Measurements from ENCODE around the gene RANBP17. TPM values are rescaled to one million over a fixed set of nuclear protein-coding genes. Genes with fewer than 3 reads are reported as not detected.

Gene RANBP17
- total RNA-seq, 6 donors from 2014 or later = 12.6 to 81.4 (median 23.9) TPM

DNA sequence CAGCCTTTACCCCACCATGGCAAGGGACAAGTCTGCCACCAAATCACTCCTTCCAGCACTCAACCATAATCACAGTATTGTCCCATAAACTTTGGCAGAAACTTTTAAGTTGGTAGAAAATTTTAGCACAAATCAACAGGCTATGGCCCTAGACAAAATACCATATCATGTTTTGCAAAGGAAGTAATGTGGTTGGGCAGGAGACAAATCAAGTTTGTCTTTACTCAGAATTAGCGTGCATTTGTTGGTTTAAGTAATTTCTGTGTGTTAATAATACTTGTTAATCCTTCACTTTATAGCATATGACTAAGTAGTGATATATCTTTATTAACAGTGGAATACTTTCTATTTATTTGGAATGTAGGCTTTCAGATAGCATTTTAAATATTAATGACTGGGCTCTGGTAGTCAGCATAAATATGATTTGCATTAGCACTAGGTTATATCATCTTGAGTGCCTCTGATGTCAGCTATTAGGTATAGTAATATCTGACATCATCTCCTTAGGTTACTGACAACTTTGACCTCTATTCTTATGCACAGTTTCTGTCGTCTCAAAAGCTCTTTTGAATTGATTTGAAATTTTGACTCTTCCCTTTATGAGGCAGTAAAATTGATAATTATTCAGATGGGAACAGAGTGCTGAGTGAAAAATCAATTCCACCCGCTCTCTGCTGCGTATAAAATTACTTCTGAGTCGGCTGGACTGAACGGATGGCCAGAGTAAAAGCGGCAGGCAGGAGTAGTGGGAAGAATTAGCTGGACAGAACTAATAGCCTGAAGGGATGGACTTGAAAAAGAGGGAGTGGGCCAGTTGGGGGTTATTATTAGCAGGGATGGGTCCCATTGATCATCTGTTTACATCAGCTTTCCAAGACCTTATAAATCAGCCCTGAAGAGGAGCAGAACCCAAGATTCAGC, 407.1 kb downstream of the RANBP17 start:
- 90 to 92% methylated on average over 7 of the region's 7 CpGs for WGBS, 2 donors
- DNase-seq (no peak), ATAC-seq (ENCODE audit: low FRiP score in 2 of 2) (no peak)
- Histone ChIP-seq H3K36me3 (no peaks in the 10 kb centered on the region), H3K27me3 (no peaks in the 10 kb centered on the region), H3K4me1 (no peaks in the 10 kb centered on the region), H3K4me3 (no peak overlapping the region), H3K9me3 (no peaks in the 10 kb centered on the region), H3K27ac (no peak overlapping the region)
- TF ChIP-seq EP300 (IDR thresholded peaks at IDR 0.05) (no peak), POLR2A (IDR thresholded peaks at IDR 0.05) (no peak), POLR2AphosphoS5 (IDR thresholded peaks at IDR 0.05) (no peak)
- TF ChIP-seq, protein P1, sequence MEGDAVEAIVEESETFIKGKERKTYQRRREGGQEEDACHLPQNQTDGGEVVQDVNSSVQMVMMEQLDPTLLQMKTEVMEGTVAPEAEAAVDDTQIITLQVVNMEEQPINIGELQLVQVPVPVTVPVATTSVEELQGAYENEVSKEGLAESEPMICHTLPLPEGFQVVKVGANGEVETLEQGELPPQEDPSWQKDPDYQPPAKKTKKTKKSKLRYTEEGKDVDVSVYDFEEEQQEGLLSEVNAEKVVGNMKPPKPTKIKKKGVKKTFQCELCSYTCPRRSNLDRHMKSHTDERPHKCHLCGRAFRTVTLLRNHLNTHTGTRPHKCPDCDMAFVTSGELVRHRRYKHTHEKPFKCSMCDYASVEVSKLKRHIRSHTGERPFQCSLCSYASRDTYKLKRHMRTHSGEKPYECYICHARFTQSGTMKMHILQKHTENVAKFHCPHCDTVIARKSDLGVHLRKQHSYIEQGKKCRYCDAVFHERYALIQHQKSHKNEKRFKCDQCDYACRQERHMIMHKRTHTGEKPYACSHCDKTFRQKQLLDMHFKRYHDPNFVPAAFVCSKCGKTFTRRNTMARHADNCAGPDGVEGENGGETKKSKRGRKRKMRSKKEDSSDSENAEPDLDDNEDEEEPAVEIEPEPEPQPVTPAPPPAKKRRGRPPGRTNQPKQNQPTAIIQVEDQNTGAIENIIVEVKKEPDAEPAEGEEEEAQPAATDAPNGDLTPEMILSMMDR (IDR thresholded peaks at IDR 0.05) = no peak

- Histone ChIP-seq H3K4me3 (no peak overlapping the region), H3K27me3 (no peaks in the 10 kb centered on the region), H3K4me1 (no peaks in the 10 kb centered on the region), H3K36me3 (no peaks in the 10 kb centered on the region), H3K9me3 (no peaks in the 10 kb centered on the region), H3K27ac (no peak overlapping the region)
- DNase-seq (no peak), ATAC-seq (ENCODE audit: low FRiP score in 2 of 2) (no peak)
- WGBS, 2 donors = 77 to 79% methylated on average over 2 of the region's 2 CpGs
- no peak for TF ChIP-seq EP300 (IDR thresholded peaks at IDR 0.05)
- TF ChIP-seq, protein P1 (IDR thresholded peaks at IDR 0.05) = no peak
- TF ChIP-seq POLR2AphosphoS5 (IDR thresholded peaks at IDR 0.05) = no peak
- no peak for TF ChIP-seq POLR2A (IDR thresholded peaks at IDR 0.05)
Observed at GRCh38 chr5:171269717-171270116, 407.9 kb downstream of the RANBP17 start.

GRCh38 chr5:171270136-171270535, 408.3 kb downstream of the RANBP17 start:
- TF ChIP-seq, protein P1 (IDR thresholded peaks at IDR 0.05) = no peak
- TF ChIP-seq POLR2AphosphoS5 (IDR thresholded peaks at IDR 0.05) (no peak), EP300 (IDR thresholded peaks at IDR 0.05) (no peak), POLR2A (IDR thresholded peaks at IDR 0.05) (no peak)
- Histone ChIP-seq H3K9me3 (no peaks in the 10 kb centered on the region), H3K27me3 (no peaks in the 10 kb centered on the region), H3K27ac (no peak overlapping the region), H3K4me3 (no peak overlapping the region), H3K4me1 (no peaks in the 10 kb centered on the region), H3K36me3 (no peaks in the 10 kb centered on the region)
- ATAC-seq (ENCODE audit: low FRiP score in 2 of 2) (no peak), DNase-seq (no peak)
- 89 to 90% methylated on average over 3 of the region's 3 CpGs for WGBS, 2 donors

DNA sequence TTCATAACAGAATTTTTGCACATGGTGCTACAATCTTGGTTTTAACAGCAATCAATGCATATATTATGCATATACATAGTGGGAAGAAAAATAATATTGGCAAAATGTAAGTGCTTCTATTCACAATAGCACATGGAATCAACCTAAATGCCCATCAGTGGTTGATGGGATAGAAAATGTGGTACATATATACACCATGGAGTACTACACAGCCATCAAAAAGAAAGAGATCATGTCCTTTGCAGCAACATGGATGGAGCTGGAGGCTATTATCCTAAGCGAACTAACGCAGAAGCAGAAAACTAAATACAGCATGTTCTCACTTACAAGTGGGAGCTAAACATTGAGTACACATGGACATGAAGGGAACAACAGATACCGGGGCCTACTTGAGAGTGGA, 410.0 kb downstream of the RANBP17 start:
- Histone ChIP-seq H3K9me3 (no peaks in the 10 kb centered on the region), H3K27ac (no peak overlapping the region), H3K27me3 (no peaks in the 10 kb centered on the region), H3K36me3 (no peaks in the 10 kb centered on the region), H3K4me3 (no peak overlapping the region), H3K4me1 (no peaks in the 10 kb centered on the region)
- 93 to 95% methylated on average over 3 of the region's 3 CpGs for WGBS, 2 donors
- DNase-seq (no peak), ATAC-seq (ENCODE audit: low FRiP score in 2 of 2) (no peak)
- TF ChIP-seq, protein P1 (IDR thresholded peaks at IDR 0.05) = no peak
- TF ChIP-seq EP300 (IDR thresholded peaks at IDR 0.05) (no peak), POLR2AphosphoS5 (IDR thresholded peaks at IDR 0.05) (no peak), POLR2A (IDR thresholded peaks at IDR 0.05) (no peak)
